HG03025 (cell line): ENCODE results near the gene CHST1.

Source experiments
- ATAC-seq: cut with Tn5 transposase; IDR thresholded peaks from one replicate; pipeline ENCODE4 v1.9.1; 2021; ENCODE audit warnings: mild to moderate bottlenecking, moderate library complexity; ENCODE audit not compliant: unreplicated experiment, low FRiP score

The CHST1 gene

GRCh38 chr11:45661439-45662055, 3.9 kb downstream of the CHST1 start:
- ATAC-seq, result no peak

DNA sequence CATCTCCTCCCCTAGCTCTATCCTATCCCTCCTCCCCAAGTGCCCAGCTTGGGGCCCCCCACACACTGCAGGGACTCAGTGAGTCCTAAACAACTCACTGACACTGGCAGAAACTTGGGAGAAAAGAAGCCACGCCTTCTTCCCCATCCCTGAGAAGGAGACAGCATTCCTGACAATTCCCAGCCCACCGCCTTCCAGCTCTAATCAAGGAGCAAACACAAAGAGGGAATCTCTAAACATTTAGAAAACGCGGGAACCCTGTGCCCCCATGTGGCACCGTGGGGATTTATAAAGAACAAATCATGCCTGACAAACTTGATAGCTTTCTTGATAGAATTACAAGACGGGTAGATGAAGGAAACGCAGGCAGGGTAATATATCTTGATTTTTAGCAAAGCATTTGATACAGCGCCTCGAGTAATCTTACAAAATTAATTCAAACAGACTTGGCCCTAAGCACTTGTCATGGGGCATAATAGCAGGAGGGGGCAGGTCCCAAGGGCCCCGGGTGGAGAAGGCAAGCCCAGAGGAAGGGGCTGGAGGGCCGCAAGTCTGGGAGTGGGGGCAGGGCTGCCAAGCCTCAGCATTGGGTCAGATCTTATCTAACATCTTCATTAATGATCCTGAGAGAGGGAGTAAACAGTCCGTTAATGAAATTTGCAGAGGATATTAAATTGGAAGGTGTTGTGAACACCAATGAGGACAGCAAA, 4.5 kb downstream of the CHST1 start:
- no peak for ATAC-seq

DNA sequence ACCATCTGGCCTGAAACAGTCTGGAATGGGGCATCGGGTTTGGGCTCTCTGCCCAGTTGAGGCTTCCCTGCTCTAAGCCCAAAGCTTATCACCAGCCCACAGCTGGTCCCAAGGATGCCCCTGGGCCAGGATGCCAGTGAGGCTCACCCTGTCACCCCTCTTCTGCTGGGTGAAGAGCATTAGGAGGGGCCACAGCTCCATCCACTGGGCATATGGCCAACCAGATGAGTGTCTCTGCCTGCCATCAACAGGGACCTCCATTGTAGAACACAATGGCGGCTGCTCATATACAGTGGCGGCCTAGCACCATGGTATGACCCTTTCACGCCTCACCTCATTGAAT, 5.6 kb downstream of the CHST1 start:
- no peak for ATAC-seq

DNA sequence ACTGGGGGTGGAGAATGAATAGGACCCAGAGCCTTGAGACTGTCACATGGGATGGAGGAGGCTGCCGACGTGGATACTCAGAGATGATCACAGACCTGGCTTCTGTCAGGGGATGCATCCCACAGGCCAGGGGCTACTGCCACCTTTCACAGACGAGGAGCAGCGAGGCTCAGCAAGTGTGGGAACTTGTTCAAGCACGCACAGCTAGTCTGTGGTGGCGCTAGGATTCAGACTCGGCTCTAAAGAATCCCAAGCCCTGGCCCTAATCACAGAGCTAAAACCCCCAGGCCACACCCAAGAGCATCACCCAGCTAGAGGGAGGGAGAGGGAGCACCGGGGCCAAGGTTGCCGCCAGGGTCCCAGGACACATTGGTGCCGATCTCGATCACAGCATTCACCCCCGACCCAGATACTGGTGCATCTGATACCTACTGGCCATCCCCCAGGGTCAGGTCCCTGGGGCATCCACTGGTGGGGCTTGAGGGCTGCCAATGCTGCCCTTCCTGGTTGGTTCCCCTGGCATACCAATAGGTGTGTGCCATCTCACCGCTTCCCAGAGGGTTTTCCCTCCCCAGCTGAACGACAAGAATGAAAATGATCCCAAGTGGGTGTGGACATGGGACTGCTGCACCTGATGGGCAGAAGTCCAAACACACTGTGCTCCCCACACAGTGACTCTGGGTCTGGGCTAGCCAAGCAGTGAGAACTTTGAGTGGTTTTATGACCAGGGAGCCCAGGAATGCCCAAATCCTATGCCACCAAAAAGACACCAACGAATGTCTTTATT, 6.2 kb downstream of the CHST1 start:
- no peak for ATAC-seq

- no peak for ATAC-seq
Measured at GRCh38 chr11:45658292-45658991, 7.0 kb downstream of the CHST1 start.

DNA sequence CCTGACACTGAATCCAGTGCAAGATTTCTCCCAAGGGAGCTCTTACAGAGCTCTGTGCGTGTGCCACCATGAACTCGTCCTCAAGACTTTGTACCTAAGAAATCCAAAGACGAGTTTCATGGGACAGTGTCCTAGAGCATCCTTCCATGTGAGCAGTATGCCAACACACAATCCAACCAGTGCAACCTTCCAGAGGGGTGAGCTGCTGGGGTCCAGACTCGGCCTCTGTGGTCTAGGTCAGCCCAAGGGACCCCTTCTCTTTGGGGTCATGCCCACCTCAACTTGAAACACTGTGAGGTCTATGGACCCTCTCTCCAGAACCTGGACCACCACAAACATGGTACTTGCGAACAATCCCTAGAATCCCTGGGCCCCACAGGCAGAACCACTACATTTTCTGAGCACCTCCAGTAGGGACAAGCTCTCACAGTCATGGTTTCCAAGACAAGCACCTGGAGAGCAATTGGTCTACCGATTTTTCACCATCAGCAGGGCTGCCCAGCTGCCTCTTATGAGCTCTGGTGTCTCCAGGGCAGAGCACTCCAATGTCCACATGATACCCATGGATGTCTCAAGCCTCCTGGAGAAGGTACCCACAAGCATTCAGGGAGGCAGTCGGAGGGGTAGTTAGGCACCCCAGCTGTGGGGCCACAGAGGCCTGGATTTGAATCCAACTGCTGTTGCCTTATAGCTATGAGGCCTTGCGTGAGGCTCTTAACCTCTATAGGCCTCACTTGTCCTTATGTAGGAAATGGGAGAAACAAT, 7.7 kb downstream of the CHST1 start:
- ATAC-seq, result no peak

DNA sequence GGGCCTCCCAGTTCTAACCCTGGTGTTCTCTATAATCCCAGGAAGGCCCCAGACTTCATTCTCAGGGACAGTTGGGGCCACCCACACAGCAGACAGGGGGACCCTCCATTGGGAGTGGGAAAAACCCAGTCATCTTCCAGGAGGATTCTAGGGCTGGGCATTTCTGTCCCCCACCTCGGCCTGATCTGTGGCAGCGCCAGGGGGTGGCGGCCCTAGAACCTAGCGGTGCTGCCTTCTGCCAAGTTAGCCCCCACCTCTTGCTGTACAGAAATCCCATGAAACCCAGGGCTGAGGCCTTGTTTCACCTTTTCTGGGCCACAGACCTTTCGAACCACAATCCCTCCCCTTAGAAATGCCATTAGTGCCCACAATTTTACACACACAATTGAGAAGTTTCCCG, 9.6 kb downstream of the CHST1 start:
- no peak for ATAC-seq

- no peak for ATAC-seq
Measured at GRCh38 chr11:45655347-45655756, 10.1 kb downstream of the CHST1 start.

GRCh38 chr11:45655012-45655283, 10.5 kb downstream of the CHST1 start:
- no peak for ATAC-seq

DNA sequence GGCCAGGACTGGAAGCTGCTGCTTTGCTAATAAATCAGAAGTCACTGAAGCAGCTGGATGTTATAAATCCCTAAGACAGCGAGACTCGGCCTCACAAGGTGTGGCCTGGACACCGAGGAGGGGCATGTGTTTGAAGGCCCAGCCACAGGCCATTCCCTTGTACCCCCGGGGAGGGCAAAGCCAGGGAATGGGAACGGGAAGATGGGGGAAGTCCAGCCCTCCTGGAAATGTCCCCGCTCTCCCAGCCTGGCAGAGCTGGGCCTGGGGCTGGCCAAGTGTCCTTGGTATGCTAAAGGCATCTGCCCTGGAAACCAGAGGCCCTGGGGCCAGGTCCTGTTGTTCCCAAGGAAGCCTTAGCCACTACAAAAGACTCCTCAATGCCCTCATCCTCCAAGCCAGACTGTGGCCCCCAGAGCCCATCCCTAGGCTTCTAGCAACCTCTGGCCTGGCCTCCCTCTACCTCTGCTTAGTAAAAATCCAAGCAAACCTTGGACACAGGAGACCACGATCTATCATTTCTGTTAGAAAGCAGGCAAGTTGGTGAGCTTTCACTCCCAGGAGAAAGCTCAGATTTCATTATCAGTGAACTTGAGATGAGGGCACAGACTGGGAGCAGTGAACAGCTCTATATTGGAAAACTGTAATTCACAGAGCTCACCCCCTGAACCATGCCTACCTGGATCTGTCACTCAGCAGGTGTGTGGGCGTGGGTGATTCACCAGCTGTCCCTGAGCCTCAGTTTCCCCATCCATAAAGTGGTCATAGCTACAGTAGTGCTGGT, 11.0 kb downstream of the CHST1 start:
- no peak for ATAC-seq

GRCh38 chr11:45653277-45653676, 12.1 kb downstream of the CHST1 start:
- no peak for ATAC-seq

DNA sequence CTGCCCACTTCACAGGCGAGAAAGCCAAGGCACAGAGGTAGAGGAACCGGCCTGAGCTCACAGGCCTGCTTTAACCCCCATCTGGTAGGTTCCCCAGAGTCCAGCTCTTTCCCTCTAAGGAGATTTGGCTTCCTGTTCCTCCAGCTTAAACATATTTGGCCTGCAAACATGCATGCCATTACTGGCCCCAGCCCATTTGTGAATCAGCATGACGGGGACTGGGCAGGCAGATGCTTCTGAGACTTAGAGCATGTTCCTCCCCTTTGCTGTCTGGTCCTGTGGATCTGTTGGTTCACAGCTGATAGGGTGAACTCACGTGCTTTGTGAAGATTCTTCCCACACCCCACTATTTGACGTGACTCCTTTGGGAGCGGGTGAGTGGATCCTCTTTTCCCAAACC, 12.6 kb downstream of the CHST1 start:
- ATAC-seq, result no peak

DNA sequence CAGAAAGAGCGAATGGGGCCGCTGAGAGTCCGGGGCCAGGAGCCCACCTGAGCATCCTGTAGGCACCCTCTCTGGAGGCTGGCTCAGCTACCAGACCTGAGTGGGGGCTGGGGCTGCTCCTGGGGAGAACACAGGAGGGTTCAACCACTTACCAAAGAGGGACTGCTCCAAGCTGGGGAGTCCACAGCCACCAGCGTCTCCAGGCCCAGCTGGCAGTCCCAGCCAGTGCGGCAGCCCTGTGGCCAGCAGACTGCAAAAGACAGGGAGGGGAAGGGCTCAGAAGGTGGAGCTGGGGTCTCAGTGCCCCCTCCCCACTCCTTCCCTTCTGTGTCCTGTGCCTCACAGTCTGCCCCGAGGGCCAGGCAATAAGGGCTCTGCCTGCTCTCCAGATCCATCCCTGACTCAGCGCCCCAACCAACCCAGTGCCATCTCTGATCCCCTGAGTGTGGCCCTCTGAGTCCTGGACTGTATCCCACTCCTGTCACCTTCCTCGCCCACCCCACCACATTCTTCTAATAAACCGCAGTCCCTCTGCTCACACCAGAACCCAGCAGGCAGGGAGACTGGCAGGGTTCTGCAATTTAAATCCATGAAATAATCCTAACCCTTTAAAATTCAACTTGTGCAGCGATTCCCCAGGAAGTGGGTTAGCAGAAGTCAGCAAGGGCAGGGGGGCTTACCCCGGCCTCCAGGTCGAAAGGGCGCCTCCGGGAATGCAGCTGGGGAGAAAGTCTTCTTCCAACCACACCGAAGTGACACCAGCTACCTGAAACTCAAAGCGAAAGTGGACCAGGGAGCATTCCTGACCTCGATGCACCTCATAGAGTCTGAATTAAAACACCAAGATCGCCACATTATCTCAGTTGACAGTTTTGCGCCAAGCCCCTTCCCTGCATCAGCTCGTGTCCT, 13.3 kb downstream of the CHST1 start:
- ATAC-seq, result no peak

DNA sequence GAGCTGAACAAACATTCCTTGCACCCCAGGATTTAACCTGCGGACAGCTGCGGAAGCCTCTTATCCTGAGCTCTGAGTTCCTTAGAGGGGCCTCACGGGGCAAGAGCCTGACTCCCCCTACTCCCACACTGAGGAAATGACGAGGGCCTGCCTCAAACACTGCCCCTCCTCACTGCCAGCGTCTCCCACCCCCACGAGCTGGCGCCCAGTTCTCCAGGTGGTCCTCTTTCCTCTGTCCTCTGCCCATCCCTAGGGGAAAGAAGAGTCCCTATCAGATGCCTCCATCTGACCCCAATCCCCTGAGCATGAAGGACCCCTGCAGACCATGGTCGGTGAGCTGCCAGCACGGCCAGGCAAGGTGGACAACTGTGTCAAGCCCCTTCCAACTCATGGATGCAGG, 14.3 kb downstream of the CHST1 start:
- no peak for ATAC-seq

DNA sequence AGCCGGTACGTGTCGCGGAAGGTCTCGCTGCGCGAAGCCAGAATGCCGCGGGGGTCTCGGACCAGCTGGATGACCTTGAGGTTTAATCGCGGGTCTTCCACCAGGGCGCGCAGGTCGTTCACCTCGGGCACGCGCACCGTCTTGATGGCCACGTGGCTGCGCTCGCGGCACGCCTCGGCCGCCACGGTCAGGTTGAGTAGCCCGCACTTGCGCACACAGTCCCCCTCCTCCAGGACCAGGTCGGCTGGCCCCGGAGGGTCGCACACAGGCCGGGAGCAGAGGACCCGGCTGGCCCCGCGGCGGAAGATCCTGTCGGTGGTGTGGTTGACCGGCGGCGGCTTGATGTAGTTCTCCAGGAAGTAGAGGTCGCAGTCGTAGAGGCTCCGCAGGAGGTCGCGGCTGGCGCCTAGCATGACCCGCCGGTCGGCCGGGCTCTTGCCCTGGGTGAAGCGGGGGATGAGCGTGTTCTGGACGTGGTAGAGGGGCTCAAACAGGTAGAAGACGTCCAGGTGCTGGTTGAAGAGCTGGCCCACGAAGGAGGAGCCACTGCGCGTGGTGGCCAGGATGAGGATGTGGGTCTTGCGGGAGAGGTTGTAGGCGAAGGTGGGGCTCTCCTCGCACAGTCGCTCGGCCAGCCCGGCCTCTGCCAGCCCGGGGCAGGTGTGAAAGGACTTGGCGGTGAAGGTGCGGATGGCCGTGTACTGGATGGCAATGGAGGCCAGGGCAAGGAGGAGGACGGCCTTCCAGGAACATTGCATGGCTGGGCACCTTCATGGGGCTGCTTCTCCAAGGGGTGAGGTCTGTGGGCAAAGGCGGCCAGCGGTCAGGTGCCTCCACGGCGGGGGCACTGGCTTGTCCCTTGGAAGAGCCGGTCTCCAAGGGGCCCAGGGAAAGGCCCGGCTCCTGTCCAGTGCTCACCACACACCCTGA, 15.0 kb downstream of the CHST1 start:
- ATAC-seq, result no peak

- no peak for ATAC-seq
Measured at GRCh38 chr11:45649544-45650165, 15.8 kb downstream of the CHST1 start.

DNA sequence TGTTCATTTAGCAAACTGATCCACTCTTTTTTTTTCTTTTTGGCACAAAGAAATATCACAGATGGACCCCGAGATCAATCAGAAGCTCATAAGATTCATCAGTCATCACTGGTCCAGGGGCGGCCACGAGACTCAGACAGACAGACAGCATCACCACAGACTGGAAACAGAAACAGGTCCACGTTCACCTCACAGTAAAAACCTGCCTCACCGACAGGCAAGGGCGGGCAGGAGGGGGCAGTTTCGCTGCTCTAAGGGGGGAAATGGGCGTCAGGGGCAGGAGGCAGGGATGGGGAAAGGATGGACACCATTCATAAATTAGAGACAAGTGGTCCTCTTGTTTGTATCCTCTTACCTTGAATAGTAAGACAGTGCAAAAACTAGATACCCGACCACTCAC, 16.5 kb downstream of the CHST1 start:
- ATAC-seq, result no peak
